NCI-H2081 treated with DMSO at 0.1 percent for 48 hours (cell line): Measurements from ENCODE around the gene SSRP1.
A peak's percentile ranks its signal among the peaks of the same experiment; 100 is the strongest.
"Not testable (repeated sequence)": the region's sequence is repeated elsewhere in the genome, so short reads cannot be mapped to it uniquely, and the experiment has no call there.

ENCODE experiments used
- DNase-seq: peaks from one replicate; lab custom pipeline; 2025; lab: John Stamatoyannopoulos, UW

Gene SSRP1, protein sequence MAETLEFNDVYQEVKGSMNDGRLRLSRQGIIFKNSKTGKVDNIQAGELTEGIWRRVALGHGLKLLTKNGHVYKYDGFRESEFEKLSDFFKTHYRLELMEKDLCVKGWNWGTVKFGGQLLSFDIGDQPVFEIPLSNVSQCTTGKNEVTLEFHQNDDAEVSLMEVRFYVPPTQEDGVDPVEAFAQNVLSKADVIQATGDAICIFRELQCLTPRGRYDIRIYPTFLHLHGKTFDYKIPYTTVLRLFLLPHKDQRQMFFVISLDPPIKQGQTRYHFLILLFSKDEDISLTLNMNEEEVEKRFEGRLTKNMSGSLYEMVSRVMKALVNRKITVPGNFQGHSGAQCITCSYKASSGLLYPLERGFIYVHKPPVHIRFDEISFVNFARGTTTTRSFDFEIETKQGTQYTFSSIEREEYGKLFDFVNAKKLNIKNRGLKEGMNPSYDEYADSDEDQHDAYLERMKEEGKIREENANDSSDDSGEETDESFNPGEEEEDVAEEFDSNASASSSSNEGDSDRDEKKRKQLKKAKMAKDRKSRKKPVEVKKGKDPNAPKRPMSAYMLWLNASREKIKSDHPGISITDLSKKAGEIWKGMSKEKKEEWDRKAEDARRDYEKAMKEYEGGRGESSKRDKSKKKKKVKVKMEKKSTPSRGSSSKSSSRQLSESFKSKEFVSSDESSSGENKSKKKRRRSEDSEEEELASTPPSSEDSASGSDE

GRCh38 chr11:57335343-57336110 lies at the start of gene SSRP1:
Gene SSRP1, minus strand, starts transcription at chr11:57335892. Its CDS starts 771 bp downstream, at chr11:57335121.
- DNase-seq: peak; percentile 25

- DNase-seq: no peak
Measured at GRCh38 chr11:57380975-57381374, 45.3 kb upstream of the SSRP1 start, which contains the start of gene PRG3. Gene PRG3, minus strand, starts transcription at chr11:57381150. Its CDS starts 442 bp downstream, at chr11:57380708.

GRCh38 chr11:57379732-57380131 lies 44.0 kb upstream of the SSRP1 start:
- DNase-seq: no peak

DNA sequence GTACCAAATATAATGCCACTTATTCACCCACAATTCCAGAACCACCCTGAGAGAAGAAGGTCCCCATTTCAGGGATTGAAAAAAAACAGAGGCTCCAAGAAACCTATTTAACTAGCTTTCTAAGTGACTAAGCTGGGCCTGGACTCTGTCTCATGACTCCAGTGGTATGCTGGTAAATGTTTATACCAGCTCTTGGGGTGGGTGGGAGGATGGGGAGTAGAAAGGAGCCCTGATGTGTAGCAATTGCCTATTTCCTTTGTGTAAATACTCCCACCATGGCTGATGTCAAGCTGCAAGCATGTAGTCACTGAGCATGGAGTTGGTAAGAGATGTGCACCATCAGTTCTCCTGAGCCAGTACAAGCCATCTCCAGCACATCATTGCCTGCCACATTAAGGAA lies 42.5 kb upstream of the SSRP1 start:
- no peak for DNase-seq

GRCh38 chr11:57377107-57377506 lies 41.4 kb upstream of the SSRP1 start:
- DNase-seq: no peak

GRCh38 chr11:57376095-57377090 lies 40.7 kb upstream of the SSRP1 start:
- no peak for DNase-seq

GRCh38 chr11:57375490-57375889 lies 39.8 kb upstream of the SSRP1 start:
- no peak for DNase-seq

- DNase-seq: no peak
Measured at GRCh38 chr11:57374966-57375365, 39.3 kb upstream of the SSRP1 start.

GRCh38 chr11:57373146-57373545 lies 37.5 kb upstream of the SSRP1 start:
- DNase-seq: no peak

DNA sequence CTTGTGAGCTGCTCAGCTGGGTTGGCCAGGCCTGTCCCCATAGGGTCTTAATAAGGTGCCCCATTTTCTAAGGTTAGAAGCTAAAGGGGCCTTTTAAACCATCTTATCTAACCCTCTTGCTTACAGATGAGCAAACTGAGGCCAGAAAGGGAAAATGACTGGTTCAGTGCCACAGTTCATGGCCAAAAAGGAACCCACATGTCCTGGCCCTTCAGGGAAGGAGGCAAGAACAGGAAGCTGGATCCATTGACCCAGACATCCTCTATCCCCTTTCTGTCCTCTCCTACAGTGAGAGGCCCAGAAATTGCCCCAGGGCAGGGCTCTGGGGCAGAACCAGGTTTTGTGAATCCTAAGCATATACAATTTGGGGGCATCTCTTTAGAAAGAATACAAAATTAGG lies 35.2 kb upstream of the SSRP1 start:
- DNase-seq: no peak

GRCh38 chr11:57370251-57370650 lies 34.6 kb upstream of the SSRP1 start:
- DNase-seq: no peak

- no peak for DNase-seq
Measured at GRCh38 chr11:57368845-57369232, 33.1 kb upstream of the SSRP1 start.

- DNase-seq: no peak
Measured at GRCh38 chr11:57368106-57368844, 32.6 kb upstream of the SSRP1 start.

- DNase-seq: no peak
Measured at GRCh38 chr11:57364851-57365660, 29.4 kb upstream of the SSRP1 start.

DNA sequence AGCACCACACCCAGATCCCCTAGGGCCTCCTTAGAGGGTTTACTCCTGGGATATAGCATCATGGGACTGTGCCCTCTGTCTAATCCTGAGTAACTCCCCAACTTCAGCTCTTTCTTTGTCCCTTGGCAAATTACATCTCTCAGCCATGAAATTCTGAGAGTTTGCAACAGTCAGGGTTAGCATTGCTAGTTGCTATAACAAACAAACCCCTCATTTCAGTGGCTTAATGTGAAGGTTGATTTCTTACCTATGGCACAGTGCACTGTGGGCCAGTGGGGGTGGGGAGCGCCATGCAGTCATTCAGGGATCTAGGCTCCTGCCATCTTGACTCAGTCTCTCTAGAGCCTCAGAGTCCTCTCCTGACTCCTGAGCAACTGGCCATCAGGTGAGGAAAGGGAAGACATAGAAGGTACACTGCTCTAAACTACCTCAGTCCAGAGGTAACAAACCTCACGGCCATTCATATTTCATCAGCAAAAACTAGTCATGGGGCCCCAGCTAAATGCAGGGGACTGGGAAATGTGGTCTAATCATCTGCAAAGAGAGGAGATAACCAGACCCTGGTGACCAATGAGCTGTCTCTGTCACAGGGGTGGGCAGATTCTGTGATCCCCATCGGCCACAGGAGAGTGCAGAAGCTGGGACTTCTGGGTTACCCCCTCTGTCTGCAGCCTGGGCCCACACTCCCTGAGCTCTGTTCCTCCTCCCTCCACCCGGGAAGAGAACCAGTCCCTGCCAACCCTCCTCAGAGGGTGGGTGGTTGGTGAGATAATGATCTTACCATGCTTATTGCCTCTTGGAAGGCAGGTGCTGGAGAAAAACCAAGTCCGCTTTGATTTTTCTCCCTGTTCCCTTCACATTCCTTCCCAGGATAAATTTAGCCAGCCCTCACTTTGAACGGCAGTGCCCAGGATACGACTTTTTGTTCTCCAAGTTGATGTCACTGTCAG lies 27.7 kb upstream of the SSRP1 start:
- DNase-seq: no peak

DNA sequence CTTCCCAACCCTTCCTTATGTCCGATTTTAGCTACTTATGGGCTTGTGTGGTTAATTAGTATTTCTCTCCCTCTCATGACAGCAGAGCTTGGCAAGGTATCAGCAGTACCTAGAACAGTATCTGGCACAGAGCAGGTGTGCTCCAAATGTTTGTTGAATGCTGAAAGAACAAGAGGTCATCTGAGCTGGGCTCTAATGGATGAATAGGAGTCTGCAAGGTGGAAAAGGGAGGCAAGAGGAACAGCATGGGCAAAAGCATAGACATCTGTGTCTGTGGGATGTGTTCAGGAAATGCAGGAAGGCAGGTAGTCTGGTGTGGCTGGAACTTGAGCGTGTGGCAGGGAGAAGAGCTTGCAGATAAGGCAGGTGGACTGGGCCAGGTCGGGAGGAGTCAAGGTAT lies 26.2 kb upstream of the SSRP1 start:
- no peak for DNase-seq

- DNase-seq: not testable (repeated sequence)
Measured at GRCh38 chr11:57361420-57361819, 25.7 kb upstream of the SSRP1 start.

DNA sequence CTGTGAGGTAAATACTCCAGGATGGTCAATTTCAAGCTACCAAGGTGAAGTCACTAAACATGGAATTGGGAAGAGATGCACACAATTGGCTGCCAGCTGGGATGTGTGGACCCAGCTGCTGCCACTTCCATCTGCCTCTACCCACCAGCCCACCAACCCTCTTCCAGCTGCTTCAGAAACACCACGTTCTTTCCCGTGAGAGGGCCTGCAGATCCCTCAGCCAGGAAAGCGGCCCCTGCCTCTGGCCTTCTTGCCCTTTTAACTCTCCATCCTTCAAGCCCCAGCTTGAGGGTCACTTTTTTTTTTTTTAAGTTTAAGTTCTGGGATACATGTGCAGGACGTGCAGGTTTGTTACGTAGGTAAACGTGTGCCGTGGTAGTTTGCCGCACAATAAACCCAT lies 25.3 kb upstream of the SSRP1 start:
- DNase-seq: no peak
